Smooth muscle cell of trachea (primary cell): ENCODE data around the gene SKP1. TPM values are rescaled to one million over a fixed set of nuclear protein-coding genes. Genes with fewer than 3 reads are reported as not detected.

Source experiments
- total RNA-seq: library from RNA; depleted of rRNA; stranded (reverse); fragments of >200 nt; gene quantifications from 2 replicates; pipeline ENCODE4 v1.2.1, GENCODE V29; 2014

Gene SKP1
- 336 and 360 TPM in 2 replicates for total RNA-seq

GRCh38 chr5:134176511-134177368 is at the start of gene SKP1:
TSS of gene SKP1 (minus strand) at chr5:134176950. CDS start at chr5:134174022, 2,928 bp downstream.

GRCh38 chr5:134225780-134226440 is 49.2 kb upstream of the SKP1 start, which contains the start of gene PPP2CA:
TSS of gene PPP2CA (minus strand) at chr5:134226073. CDS start at chr5:134225861, 212 bp downstream.

GRCh38 chr5:134113902-134114875 is 62.6 kb downstream of the SKP1 start, which contains the start of gene TCF7:
TSS of gene TCF7 (plus strand) at chr5:134114681. CDS start at chr5:134114907, 226 bp downstream.

Other genes starting within 250 kb of the SKP1 start
- 48.6 and 57.3 TPM in 2 replicates for gene C5orf15, start 208.3 kb downstream of the SKP1 start, total RNA-seq
- 362 and 375 TPM in 2 replicates for gene VDAC1, start 172.0 kb downstream of the SKP1 start, total RNA-seq
- 5.1 and 7.1 TPM in 2 replicates for gene TCF7, start 62.3 kb downstream of the SKP1 start, total RNA-seq
- 64.7 and 117 TPM in 2 replicates for gene PPP2CA, start 49.1 kb upstream of the SKP1 start, total RNA-seq
- 1.3 and 1.8 TPM in 2 replicates for gene CDKL3, start 190.2 kb upstream of the SKP1 start, total RNA-seq
- gene UBE2B, start 194.6 kb upstream of the SKP1 start, total RNA-seq = 17.2 and 29.1 TPM in 2 replicates
- 18.4 and 37.8 TPM in 2 replicates for gene CDKN2AIPNL, start 234.9 kb upstream of the SKP1 start, total RNA-seq